ENCODE results near the gene PLXDC2.

GRCh38 chr10:20089879-20090278 lies 273.6 kb downstream of the PLXDC2 start:
- TF ChIP-seq POLR2A (IDR thresholded peaks at IDR 0.05), result no peak
- TF ChIP-seq, protein P1, sequence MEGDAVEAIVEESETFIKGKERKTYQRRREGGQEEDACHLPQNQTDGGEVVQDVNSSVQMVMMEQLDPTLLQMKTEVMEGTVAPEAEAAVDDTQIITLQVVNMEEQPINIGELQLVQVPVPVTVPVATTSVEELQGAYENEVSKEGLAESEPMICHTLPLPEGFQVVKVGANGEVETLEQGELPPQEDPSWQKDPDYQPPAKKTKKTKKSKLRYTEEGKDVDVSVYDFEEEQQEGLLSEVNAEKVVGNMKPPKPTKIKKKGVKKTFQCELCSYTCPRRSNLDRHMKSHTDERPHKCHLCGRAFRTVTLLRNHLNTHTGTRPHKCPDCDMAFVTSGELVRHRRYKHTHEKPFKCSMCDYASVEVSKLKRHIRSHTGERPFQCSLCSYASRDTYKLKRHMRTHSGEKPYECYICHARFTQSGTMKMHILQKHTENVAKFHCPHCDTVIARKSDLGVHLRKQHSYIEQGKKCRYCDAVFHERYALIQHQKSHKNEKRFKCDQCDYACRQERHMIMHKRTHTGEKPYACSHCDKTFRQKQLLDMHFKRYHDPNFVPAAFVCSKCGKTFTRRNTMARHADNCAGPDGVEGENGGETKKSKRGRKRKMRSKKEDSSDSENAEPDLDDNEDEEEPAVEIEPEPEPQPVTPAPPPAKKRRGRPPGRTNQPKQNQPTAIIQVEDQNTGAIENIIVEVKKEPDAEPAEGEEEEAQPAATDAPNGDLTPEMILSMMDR (IDR thresholded peaks at IDR 0.05), result no peak

Data from Peyer's patch (tissue), 4 donors.